Islet of Langerhans (tissue), 1 donor: Measurements from ENCODE around the gene QSOX2.
"Not testable (repeated sequence)": the region's sequence is repeated elsewhere in the genome, so short reads cannot be mapped to it uniquely, and the experiment has no call there.

Experiments used
- FAIRE-seq: peaks from one replicate; lab custom pipeline; 2011; peaks lifted over from hg19 to GRCh38; lab: Jason Lieb, UNC

QSOX2 gene

DNA sequence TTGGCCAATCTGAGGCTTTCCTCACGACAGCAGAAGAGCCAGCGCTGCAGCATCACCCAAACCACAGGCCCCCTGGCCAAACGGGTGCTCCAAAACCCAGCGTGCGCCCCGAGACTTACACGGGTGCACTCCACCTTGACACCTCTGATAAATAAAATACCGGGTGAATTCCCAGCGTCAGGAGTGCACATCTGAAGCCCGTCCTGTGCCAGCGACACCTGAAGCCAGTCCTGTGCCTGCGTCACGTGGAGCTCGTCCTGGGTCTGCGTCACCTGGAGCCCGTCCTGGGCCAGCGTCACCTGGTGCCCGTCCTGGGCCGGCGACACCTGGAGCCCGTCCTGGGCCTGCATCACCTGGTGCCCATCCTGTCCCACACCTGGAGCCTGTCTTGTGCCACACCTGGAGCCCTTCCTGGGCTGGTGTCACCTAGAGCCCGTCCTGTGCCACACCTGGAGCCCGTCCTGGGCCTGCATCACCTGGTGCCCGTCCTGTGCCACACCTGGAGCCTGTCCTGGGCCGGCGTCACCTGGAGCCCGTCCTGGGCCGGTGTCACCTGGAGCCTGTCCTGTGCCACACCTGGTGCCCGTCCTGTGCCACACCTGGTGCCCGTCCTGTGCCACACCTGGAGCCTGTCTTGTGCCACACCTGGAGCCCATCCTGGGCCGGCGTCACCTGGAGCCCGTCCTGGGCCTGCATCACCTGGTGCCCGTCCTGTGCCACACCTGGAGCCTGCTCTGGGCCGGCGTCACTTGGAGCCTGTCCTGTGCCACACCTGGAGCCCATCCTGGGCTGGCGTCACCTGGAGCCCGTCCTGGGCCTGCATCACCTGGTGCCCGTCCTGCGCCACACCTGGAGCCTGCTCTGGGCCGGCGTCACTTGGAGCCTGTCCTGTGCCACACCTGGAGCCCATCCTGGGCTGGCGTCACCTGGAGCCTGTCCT, 8.9 kb downstream of the QSOX2 start:
- FAIRE-seq, result not testable (repeated sequence)

DNA sequence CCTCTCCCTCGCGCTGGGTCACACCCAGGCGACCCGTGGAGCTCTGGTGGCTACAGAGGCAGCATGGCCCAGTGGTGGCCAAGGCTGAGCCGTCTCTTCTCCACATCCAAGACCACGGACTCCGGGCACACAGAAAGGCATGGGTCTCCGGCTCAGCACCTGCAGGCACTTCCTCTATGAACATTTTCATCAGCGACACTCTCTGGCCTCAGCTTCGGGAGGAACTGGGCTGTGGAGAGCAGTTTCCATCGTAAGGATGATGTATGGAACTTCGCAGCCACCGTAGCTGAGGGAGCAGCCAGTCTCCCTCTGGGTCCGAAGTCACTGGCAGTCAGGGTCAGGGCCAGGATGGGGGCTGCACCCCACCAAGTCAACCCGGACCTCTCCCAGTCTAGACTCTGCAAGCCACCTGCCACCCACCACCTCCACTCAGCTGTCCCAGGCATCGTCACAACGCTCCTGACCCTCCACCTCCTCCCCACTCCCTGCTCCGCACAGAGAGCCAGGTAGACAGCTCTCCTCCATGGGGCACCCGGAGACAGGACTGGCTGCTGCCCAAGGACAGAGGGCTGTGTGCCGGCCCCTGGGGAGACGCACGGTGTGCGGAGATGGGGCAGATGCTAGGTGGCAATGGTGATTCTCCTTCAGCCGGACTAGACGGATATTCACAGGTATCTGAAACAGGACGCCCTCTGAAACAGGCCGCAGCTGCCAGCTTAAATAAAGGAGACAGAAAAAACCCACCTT, 9.7 kb downstream of the QSOX2 start:
- no peak for FAIRE-seq

DNA sequence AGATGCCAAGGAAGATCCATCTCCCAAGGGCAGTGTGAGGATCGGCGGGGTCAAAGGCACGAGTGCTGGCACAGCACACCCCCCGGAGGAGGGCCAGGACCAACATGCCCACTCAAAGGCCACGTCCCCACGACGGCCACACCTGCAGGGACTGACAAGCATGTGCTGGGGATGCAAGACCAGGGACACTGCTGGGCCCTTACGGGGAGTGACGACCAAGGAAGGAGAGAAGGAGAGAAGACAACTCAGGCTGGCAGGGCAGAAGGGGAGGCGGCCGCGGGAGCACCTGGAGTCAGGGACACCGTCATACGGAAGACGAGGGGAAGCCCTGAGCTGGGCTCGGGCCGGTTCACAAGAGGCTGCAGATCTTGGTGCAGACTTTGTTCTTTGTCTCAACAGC, 10.4 kb downstream of the QSOX2 start:
- no peak for FAIRE-seq

DNA sequence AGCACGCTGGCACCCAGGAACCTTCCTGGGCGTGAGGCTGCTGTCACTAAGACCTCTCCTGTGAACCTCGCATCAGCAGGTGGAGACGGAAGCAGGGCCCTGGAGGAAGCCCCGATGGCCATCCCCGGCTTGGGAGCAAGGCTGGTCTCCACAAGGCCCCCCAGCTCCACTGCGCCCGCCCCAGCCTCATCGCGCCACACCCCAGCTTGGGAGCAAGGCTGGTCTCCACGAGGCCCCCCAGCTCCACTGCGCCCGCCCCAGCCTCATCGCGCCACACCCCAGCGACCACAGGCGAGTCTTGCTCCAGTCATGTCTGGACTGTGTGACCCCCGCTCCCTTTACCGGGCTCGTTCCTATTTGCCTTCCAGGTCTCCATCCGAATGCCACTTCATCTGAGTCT, 11.0 kb downstream of the QSOX2 start:
- FAIRE-seq, result no peak

DNA sequence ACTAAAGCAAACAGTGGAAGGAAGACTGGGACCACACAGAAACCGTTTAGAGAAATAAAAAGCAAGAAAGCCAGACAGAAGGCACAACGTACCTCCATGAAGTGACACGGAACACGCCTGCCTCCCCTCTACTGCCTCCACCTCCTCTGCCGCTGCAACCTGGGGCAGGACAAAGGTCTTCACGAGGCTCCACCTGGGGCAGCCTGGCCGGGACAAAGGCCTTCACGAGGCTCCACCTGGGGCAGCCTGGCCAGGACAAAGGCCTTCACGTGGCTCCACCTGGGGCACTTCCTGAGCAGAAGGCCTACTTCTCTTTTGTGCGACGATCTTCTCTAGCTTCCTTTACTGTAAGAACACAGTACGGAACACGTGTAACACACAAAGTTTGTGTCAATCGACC, 11.7 kb downstream of the QSOX2 start:
- FAIRE-seq, result no peak

DNA sequence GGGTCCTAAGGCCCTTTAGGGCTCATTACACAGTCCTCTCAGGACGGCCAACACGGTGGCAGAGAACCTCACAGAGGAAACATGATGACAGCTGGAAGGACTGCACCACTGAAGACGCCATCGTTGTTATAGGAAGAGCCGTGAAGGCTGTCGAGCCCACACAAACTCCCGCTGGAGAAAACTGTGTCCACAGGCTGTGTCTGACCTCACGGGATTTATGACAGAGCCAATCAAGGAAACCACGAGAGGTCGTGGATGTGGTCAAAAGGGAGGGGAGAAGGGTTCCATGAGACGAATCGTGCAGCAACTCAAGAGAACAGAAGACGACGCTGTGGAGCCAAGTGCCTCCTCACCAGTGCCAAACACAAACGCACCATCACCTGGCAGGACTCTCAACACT, 12.2 kb downstream of the QSOX2 start:
- FAIRE-seq, result no peak

DNA sequence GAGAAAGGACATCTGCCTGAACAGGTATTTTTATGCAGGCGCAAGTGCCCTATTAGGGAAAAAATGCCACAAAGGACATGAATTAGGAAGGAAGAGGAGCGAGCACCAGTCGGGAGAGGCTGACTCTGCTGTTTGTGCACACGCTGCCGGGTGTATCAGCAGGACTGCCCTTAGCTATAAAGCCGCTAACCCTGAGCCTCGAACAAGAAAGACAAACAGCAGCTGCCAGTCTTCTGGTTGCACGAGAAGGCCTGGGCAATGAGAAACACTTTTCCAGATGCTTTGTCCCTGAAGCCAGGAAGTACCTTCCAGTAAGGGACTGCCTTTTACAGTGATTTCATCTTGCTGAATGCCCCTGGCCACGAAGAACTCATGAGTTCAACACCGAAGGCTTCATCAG, 12.6 kb downstream of the QSOX2 start:
- no peak for FAIRE-seq

DNA sequence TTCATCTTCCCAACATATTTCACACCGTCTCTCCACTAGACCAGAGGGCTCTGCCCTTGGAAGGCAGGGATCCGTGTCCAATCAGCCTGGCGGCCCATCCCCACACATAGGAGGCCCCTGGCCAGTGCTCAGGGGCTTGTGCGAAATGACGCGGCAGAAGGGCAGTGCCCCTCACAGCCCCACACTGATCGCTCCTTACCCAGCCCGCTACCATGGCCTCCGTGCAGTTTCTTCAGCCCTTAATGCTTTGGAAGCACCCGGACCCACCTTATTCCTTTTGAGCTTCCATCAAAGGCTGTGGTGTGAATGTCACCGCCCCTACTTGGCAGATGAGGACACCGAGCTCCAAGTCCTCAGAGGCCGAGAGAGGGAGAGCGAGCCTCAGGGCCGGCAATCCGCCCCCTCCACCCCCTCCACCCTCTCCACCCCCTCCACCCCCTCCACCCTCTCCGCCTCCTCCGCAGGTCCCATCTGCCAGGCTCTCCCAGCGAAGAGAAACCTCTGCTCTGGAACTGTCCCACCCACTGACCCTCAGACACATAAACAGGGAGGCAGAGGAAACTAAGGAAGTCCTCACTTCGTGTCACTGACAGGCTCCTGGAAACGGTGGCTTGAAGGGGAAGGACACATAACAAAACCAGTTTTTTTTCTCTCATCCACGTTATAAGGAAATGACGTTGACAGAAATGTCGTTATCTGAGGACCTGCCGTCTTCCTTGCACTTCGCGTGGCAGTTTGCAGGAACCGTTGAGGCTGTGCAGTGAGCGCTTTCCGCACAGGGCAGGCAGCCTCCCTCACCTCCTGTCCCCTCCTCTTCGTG, 13.9 kb downstream of the QSOX2 start:
- no peak for FAIRE-seq

DNA sequence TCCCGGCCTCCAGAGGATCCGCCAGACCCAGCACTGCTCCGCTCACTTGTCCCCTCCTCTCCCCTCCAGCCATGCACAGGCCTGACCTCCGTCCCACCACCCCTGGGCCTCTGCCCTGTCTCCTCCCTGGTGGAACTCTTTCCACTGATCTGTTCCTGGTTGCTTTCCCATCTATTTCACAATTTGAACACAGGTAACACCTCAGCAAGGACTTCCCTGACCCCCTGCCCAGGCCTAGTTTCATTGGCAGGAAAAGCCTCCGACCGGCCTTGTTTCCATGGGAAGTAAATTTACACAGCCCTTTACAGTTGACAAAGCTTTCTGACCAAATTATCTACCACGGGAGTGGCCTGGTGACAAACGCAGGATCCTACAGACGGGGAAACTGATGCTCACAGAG, 14.8 kb downstream of the QSOX2 start:
- FAIRE-seq, result no peak

DNA sequence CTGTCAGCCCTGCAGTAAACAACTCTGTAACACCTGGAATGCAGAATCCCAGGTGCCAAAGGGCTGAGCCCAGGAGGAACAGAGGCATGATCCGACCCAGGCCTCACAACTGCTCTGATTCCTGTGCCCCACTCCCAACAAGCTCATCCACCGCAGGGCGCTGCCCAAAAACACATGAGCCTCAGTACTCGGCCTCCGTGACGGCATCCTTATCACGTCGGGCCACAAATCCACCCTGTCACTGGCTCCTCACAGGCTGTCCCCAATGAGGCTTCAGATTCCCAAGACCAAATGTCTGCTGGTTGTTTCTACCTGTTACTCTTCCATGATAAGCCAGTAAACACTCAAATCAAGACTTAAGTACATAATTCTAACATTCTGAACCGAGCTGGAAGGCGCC, 15.2 kb downstream of the QSOX2 start:
- FAIRE-seq, result no peak

DNA sequence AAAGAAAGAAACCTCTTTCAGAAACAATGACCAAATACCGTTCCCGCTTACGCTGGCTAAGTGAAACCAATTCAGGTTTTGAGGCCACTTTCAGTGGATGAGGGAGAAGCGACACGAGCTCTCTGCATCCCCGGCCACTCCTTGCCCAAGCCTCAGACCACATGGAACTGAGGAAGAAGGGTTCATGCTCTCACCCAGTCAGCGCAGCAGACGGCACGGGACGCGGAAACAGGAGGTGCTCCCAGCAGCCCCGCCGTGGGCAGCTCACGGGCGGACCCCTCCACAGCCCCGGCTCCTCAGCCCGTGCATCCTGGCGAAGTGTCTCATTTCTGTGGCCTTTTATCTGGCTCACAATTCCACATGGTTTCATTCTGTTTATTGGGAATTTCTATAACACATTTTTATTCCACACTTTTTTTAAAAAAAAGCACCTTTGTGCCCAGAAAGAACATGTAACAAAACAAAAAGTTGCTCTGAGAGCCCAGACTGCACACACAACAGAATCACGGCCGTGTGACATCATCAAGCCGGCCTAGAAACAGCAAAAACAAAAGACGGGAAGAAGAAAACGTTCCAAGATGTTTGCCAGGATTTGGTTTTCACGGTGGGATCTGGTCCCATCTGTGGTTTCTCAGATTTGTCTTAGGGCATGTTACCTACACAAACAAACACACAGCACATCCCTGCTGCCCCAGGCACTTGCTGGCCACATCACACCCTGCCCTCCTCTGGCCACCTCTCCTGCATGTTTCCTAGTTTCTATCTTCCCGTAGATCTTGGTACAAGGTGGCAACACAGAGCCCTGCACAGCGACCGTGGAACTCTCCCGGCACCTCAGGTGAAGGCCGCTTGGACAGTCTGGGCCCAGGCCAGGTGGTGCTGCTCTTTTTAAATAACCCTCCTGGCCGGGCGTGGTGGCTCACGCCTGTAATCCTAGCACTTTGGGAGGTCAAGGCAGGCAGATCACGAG, 16.2 kb downstream of the QSOX2 start:
- FAIRE-seq, result no peak

DNA sequence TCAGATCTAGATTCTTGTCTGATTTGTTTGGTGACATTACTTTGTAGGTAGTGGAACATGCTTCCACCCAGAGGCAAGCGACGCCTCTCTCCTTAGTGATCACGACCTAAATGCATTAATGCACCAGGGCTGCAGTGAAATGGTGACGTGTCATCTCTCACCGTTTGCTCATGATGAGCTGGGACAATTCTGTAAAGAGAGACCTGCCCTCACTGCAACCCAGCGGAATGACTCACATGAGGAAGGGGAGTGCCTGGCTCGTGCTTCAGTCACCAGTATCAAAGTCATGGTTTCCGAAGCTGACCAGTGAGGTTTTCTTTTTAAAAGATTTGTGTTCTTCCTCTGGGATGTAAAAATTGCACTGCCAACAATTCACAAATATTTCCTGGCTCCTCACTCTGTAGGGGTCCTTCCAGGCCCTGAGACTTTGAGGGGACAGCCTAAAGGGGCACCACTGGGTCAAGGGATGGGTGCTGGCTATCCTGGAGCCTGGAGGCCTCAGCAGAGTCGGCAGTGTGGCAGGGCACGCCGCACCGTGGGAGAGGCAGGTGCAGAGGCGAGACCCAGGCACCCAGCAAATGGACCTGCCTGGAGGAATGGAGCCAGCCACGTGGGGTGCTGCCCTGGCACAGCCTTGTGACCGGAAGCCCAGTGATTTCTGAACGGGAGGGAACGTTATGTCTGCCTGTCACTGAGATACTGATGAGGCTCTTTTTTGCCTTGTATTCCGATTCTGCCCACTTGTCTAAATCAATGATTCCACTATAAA, 17.3 kb downstream of the QSOX2 start:
- no peak for FAIRE-seq

DNA sequence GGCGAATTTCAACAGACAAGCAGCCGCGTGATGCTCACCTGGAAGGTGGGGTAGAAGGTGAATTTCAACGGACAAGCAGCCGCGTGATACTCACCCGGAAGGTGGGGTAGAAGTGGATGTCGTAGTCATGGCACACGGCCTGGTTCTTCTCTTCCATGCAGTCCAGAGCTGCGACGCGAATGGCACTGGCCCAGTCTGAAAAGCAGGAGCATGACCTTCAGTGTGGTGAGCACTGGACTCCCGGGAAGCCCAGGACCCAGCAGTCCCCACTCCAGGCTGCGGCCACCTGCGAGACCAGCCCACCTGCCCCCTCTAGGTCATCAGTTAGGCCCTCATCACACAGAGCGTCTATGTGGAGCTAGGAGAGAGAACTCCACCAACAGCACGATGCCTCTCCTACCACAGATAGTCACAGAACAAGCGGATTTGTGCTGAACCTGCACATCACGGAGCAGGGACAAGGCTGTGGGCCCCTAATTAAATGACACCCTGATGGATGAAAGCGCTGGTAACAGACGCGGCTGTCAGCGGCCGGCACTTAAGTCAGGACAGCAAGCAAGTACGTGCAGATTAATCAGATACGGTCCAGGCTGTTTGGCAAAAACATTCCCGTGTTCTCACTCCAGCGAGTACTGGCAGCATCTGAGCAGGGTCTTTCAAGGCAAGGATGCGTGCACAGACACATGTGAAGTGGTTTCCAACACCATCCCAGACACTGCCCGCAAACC, 18.8 kb downstream of the QSOX2 start:
- FAIRE-seq, result no peak

DNA sequence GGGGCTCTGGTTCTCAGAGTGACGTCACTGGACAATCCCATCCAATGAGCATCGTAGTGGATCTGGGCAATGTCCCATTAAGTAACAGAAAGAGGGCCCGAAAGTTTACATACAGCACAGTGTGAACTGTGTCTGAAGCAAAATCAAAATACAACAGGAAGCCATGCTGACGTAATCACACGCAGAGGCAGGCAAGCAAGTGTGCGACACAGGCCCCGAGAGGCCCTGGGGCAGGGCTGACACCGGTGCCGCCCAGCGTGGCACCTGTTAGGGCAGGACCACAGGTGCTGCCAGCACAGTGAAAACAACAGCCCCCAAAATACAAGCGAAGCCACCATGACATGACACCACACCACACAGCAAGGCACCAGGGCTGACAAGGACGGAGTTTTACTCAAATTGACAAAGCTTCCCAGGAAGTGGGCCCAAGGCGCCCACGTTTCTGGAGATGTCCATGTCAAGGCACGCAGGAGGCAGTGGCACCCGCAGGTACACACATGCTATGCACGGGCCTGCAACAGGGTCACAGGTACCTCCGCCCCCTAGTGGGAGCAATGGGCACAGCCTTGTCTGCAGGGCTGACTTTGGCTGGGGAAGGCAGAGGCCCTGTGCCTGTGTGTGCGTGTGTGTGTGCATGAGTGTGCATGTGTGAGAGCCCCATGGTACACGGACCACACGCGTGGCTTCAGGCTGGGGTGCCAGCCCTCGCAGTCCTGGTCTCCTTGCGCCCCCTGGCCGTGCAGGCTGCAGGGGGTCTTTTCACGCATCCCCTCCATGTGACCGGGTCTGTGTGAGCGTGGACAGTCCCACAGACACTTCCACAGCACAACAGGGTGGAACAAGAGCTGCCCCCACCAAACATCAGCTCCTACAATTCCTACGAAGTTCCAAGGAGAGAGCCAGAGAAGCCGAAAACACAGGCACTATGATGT, 19.6 kb downstream of the QSOX2 start:
- no peak for FAIRE-seq

DNA sequence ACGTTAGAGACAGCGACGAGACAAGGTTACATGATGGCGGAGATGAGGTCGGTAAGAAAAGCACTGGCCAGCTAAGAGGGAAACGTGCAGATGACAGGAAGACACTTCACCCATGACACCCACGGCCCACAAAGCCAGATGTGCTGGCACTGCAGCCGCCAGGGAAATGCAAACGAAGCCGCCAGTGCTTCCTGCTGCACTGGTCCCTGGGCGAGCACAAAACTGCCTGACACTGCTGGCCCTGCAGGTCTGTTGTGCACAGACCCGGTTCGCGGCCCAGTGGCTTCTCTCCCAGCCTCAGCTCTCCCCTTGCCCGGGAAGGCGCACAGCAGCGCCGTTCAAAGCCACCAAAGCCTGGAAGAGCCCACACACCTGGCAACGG, 20.3 kb downstream of the QSOX2 start:
- no peak for FAIRE-seq

DNA sequence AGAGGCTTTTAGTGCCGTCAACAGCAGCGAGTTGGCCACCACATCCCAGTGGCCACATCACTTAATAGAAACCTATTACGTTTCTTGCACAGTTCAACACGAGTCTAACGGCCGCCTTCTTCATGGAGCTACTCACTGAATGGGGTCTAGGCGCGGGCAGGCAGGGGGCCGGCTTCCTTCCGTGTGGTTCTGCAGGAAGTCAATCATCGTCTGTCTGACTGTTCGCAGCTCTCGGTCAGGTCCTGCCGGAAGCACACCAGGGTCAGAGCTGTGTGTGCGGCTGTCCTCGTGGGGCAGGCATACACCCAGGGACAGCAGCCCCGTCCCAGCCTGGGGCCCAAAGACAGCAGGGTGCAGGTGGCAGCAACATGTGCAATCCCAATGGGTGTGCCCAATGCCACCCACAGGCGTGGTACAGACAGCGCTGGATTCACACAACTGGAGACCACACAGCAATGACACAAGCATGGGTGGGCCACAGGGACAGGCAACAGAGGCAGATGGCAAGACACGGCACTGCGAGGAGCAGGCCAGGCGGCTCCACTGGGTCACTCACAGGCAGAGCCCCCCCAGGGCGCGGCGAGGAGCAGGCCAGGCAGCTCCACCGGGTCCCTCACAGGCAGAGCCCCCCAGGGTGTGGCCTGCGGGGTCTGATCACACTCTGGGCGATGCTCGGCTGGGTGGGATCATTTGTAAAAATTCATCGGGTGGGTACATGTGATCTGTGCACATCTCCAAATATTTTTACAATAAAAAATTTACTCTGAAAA, 21.6 kb downstream of the QSOX2 start:
- FAIRE-seq, result no peak

DNA sequence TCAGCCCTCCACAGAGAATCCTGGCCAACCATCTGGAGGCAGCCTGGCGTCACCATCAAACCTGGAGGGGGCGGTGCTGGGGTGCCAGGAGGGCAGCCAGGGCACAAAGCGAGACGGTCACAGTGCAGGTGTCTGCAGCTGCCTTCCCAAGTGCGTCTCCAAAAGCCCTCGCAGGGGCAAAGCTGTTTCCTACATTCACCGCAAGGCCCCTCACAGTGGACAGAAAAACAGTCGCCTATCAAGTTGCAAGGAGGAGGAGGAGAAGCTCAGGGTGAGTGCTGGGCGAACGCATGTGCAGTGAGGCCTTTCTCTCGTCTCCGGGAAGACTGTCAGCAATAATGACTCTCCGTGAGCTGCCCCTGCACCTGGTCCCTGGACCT, 22.7 kb downstream of the QSOX2 start:
- FAIRE-seq, result no peak
